Vagina (tissue), 2 donors: ENCODE data around the gene MEGF6. TPM values are rescaled to one million over a fixed set of nuclear protein-coding genes. Genes with fewer than 3 reads are reported as not detected.

Experiments used
- DNase-seq, 2 donors: peaks; one replicate each; pipeline ENCODE4 v3.0.0-alpha.2; 2017; ENCODE audit errors: extremely low spot score in 2 of 2
- H3K27ac ChIP-seq: fragments of 200-600 bp; sonication (generic); one replicate; pipeline ENCODE4 v1.5.1; 2019
- H3K27me3 ChIP-seq: fragments of 200-600 bp; sonication (generic); one replicate; pipeline ENCODE4 v1.5.1; 2019
- H3K36me3 ChIP-seq, 2 donors: fragments of 200-600 bp; sonication (generic); one replicate each; pipeline ENCODE4 v1.5.1; 2017 to 2019
- H3K4me1 ChIP-seq: fragments of 200-600 bp; sonication (generic); one replicate; pipeline ENCODE4 v1.5.1; 2019
- H3K4me3 ChIP-seq, 2 donors: fragments of 200-600 bp; sonication (generic); 1 replicate in 1 of 2; 2 replicates in 1 of 2; pipeline ENCODE4 v1.5.1; 2016 to 2019
- H3K9me3 ChIP-seq: fragments of 200-600 bp; sonication (generic); one replicate; pipeline ENCODE4 v1.5.1; 2019
- CTCF ChIP-seq, 3 experiments: fragments of 450-650 bp in 2 of 3; fragments of 200-600 bp in 1 of 3; sonication (generic) in 1 of 3; IDR thresholded peaks; one replicate each; pipeline ENCODE4 v1.5.1; 2017 to 2019; ENCODE audit warnings: antibody characterized with exemption in 3 of 3, mild to moderate bottlenecking in 2 of 3, moderate library complexity in 2 of 3
- POLR2A ChIP-seq, 2 donors: fragments of 450-650 bp; IDR thresholded peaks; one replicate each; pipeline ENCODE4 v1.6.1; 2017; ENCODE audit warnings: antibody characterized with exemption in 2 of 2, mild to moderate bottlenecking in 2 of 2, moderate library complexity in 2 of 2
- POLR2AphosphoS5 ChIP-seq, 2 donors: sonication (generic); formaldehyde crosslinking; IDR thresholded peaks; one replicate each; pipeline ENCODE4 v1.9.0; 2017; ENCODE audit warnings: antibody characterized with exemption in 2 of 2, mild to moderate bottlenecking in 2 of 2, low read depth in 1 of 2; ENCODE audit not compliant: insufficient read depth in 1 of 2
- intact Hi-C: fragments of 100-400 bp; cut with DNase I; formaldehyde crosslinking; loops from one replicate; pipeline ENCODE4 v1.15.1; 2023
- total RNA-seq: library from RNA; depleted of rRNA; stranded (reverse); fragments of >200 nt; gene quantifications from one replicate; pipeline ENCODE4 v1.2.3, GENCODE V29; 2016

Gene MEGF6
- total RNA-seq, 1 donor from 2014 or later: 37.6 TPM

DNA sequence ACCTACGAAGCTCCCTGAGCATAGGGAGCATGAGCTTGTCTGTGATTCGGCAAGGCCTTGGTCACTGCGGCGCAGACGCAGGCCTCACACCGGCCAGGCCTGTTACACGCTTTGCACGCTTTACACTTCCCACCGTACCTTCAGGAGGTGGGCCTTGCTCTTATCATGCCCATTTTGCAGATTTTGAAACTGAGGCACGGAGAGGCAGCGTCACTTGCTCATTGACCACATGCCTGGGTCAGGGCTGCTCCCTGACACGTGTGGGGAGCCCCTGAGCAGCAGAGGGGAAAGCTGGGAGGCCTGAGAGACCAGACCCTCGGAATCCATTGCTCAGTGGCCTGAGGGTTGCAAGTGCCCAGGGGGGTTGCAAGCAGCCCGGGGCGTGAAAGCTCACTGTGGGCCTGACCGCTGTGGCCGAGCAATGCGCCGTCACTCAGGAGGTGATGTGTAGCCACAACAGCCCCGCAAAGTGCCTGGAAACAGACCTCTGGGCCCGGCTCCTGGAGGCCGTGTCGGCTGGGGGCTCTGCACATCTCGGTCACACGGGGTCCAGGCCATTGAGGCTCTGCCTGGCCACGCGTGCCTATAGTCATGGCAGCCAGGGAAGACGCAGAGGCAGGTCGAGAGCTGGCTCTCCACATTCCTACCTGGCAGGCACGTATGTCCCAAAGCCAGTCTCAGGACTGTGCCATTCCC lies 149.9 kb downstream of the MEGF6 start:
- Histone ChIP-seq H3K4me3 (no peak overlapping the region), H3K27me3 (no peaks in the 10 kb centered on the region), H3K9me3 (no peaks in the 10 kb centered on the region), H3K27ac (no peak overlapping the region), H3K36me3 (no peaks in the 10 kb centered on the region), H3K4me1 (peaks cover 51% of the 10 kb centered on the region)
- no peak for DNase-seq
- intact Hi-C loops: no loop called here
- TF ChIP-seq POLR2A (IDR thresholded peaks at IDR 0.05) (no peak), POLR2AphosphoS5 (IDR thresholded peaks at IDR 0.05; ENCODE audit: insufficient read depth in 1 of 2, low read depth in 1 of 2) (no peak), CTCF (IDR thresholded peaks at IDR 0.05) (no peak)

DNA sequence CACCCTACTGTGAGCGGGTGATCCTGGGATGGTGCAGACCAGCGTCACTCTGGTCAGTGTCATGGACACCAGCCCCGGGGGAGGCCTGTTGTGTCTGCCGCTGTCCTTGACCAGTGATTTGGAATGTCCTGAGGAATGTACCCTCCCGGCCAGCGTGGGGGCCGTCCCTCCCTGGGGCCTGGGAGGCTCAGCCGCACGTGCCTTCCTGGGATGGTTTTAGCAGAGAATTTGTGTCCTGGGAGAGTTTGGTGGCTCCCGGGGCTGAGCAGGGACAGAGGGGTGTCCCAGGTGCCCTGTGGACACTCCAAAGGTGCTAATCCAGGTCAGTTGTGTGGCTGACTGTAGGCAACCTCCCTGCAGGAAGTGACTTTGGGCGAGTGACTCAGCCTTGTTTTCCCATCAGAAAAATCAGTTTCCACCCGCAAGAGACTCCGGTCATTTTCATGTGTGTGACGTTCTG lies 150.6 kb downstream of the MEGF6 start:
- no peak for TF ChIP-seq POLR2AphosphoS5 (IDR thresholded peaks at IDR 0.05; ENCODE audit: insufficient read depth in 1 of 2, low read depth in 1 of 2)
- no peak for TF ChIP-seq POLR2A (IDR thresholded peaks at IDR 0.05)
- no peak for TF ChIP-seq CTCF (IDR thresholded peaks at IDR 0.05)
- no peaks in the 10 kb centered on the region for H3K36me3 ChIP-seq
- peak overlapping the region; percentile 63 for H3K27ac ChIP-seq
- H3K9me3 ChIP-seq: no peaks in the 10 kb centered on the region
- no peak overlapping the region for H3K4me3 ChIP-seq
- DNase-seq: no peak
- intact Hi-C loops: no loop called here
- peaks cover 48% of the 10 kb centered on the region for H3K4me1 ChIP-seq
- no peaks in the 10 kb centered on the region for H3K27me3 ChIP-seq

- no peak for TF ChIP-seq POLR2AphosphoS5 (IDR thresholded peaks at IDR 0.05; ENCODE audit: insufficient read depth in 1 of 2, low read depth in 1 of 2)
- TF ChIP-seq POLR2A (IDR thresholded peaks at IDR 0.05): no peak
- no peak for TF ChIP-seq CTCF (IDR thresholded peaks at IDR 0.05)
- Histone ChIP-seq H3K36me3 (no peaks in the 10 kb centered on the region), H3K27me3 (no peaks in the 10 kb centered on the region), H3K9me3 (no peaks in the 10 kb centered on the region), H3K4me1 (peaks cover 48% of the 10 kb centered on the region), H3K27ac (peak overlapping the region; percentile 63), H3K4me3 (no peak overlapping the region)
- DNase-seq: no peak
- intact Hi-C loops: loop anchor here (10.0 kb wide), 1 partner anchor 255 kb away; no protein-coding TSS in a partner anchor
These were observed 151.2 kb downstream of the MEGF6 start for GRCh38 chr1:3459940-3460671.

DNA sequence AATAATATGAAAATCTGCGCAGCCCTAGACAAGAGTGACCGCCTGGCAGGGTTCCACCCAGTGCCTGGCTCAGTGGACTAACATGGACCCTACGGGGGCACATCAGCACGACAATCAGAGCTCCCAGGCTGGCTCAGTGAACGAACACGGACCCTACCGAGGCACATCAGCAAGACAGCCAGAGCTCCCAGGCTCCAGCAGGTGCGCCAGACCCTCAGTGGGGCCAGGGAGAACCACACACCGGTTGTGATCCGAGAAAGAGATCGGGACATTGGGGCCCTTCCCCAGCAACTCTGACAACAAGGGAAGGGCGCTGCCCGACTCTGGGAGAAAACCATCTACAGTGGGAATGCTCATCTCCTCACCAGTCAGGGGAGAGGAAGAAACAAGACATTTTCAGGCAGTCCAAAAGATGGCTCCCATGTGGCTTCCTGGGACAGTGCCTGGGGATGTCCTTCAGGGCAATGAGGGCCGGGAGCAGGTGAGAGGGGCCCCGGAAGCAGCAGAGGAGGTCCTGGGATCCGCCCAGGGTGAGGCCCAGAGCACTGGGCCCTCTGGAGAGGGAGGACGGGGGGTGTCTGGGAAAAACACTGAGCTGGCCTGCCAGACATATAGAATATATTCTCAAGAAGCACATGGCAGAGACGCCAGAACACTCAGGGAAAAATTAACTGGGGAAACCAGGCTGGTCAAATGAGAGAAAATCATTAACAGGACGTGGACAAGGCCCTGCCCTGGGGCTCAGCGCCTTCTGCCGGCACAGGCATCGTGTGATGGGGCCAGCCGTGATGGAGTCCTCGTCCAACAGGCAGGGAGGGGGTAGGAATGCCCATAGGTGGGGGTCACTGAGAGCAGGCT lies 152.0 kb downstream of the MEGF6 start:
- TF ChIP-seq POLR2A (IDR thresholded peaks at IDR 0.05) (no peak), CTCF (IDR thresholded peaks at IDR 0.05) (no peak), POLR2AphosphoS5 (IDR thresholded peaks at IDR 0.05; ENCODE audit: insufficient read depth in 1 of 2, low read depth in 1 of 2) (no peak)
- H3K27ac ChIP-seq: peak overlapping the region; percentile 63
- no peaks in the 10 kb centered on the region for H3K36me3 ChIP-seq
- peaks cover 52% of the 10 kb centered on the region for H3K4me1 ChIP-seq
- no peak for DNase-seq
- intact Hi-C loops: loop anchor here (10.0 kb wide), 1 partner anchor 256 kb away; no protein-coding TSS in a partner anchor
- no peaks in the 10 kb centered on the region for H3K9me3 ChIP-seq
- H3K27me3 ChIP-seq: no peaks in the 10 kb centered on the region
- no peak overlapping the region for H3K4me3 ChIP-seq
